ENCODE measurements around the gene ENTREP3.
"Not testable (repeated sequence)": the region's sequence is repeated elsewhere in the genome, so short reads cannot be mapped to it uniquely, and the experiment has no call there.

ENTREP3 gene

DNA sequence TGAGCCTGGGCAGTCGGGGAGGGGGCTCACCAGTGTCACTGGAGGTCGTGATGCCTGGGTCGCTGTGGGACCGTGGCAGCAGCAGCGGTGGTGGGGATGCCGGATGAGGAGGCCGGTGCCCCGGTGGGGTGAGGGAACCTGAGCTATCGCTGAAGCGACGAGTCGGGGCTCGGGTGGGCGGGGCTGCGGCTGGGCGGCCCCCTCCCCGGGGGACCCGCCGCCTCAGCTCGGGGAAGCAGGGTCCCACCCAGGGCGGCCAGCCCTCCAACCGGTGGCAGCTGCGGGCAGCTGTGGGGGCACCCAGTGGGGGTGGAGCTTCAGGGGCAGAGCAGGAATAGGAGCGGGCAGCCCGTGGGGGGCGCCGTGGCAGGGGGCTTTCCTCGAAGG is 5.0 kb downstream of the ENTREP3 start:
- DNase-seq = no peak

DNA sequence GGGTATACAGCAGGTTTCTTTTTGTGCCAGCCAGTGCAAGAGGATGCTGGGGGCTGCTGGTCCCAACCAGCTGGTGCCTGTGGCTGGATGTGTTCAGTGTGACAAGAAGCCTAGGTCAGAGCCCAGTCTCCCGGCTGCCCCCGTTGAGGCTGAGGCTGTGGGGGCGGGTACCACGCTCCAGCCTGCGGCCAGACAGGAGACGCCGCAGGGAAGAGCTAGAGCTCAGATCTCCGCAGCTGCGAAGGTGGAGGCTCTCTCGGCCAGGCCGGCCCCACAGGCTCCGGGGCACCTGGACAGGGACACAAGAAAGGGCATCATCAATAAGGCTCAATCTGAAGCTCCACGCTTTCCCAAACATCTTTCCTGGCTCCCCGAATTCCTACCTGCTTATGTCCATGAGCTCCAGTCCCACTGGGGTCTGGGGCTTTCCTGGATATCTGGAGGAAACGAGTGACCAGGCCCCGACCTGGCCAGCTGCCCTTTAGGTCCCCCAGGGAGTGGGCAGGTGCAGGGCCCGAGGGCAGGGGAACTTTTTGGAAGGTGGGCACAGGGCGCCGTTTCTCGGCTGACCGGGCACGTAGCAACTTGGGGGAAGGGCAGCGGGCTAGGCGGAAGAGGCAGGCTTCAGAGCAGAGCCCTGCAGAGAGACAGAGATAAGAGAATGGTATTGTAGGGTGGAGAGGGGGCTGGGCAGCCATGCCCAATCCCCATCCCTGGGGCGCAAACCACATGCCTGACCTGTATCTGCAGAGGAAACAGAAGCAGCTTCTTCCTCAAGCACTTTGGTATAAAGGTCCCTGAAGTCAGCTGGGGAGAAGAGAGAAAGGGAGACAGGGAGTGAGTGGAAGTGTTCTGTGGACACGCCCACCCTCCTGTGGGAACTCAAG is 7.4 kb downstream of the ENTREP3 start:
- DNase-seq = no peak

- not testable (repeated sequence) for DNase-seq
Measured at GRCh38 chr1:155246796-155247195, 8.5 kb downstream of the ENTREP3 start.

DNA sequence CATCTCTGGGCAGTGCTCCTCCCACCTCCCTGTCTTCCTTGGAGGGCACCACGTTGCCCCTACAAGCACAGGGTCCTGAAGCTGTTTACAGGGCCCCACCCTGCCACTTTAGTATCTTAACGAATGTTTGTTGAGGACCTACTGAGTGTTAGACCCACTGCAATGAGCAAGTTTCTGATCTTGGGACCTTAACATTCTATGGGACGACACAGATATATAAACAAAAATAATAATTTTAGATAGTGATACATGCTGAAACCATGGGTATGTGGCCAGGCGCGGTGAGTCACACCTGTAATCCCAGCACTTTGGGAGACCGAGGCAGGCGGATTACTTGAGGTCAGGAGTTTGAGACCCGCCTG is 10.1 kb downstream of the ENTREP3 start:
- DNase-seq = no peak

GRCh38 chr1:155244368-155245162 is 10.7 kb downstream of the ENTREP3 start:
- peak; percentile 97 for DNase-seq

DNA sequence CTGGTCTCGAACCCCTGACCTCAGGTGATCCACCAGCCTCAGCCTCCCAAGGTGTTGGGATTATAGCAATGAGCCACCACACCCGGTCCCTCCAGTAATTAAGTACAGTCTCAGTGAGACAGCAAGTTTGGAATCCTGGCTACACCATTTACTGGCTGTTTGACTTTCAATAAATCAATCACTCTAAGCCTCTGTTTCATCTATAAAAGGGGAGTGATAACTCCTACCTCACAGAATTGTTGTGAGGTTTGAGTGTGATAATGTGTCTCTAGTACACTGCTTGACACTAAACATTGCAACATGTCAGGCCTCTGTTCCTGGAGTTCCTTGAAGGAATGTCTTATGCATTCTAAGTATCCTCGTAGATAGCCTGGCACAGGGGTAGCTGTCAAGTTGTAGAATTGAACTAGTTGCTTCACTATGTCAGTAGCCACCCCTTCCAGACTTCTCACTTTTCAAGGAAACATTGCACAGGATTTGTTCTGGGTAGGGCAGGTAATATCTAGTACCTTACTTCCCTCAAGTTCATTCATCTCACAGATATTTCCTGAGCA is 12.4 kb downstream of the ENTREP3 start:
- no peak for DNase-seq

- DNase-seq = no peak
Measured at GRCh38 chr1:155241841-155242264, 13.4 kb downstream of the ENTREP3 start.

- DNase-seq = peak; percentile 75
Measured at GRCh38 chr1:155241069-155241679, 14.1 kb downstream of the ENTREP3 start.

DNA sequence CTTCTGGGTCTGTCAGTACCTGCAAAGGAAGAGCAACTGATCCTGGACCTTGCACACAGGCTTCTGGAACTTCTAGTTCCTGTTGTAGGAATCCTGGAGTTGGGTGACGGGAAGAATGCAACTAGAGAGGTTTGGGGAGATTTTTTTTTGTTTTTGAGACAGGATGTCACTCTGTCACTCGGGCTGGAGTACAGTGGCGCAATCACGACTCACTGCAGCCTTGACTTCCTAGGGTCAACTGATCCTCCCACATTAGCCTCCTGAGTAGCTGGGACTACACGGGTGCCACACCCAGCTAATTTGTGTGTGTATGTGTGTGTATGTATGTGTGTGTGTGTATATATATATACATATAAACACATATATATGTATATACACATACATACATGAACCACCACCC is 18.8 kb downstream of the ENTREP3 start:
- no peak for DNase-seq

DNA sequence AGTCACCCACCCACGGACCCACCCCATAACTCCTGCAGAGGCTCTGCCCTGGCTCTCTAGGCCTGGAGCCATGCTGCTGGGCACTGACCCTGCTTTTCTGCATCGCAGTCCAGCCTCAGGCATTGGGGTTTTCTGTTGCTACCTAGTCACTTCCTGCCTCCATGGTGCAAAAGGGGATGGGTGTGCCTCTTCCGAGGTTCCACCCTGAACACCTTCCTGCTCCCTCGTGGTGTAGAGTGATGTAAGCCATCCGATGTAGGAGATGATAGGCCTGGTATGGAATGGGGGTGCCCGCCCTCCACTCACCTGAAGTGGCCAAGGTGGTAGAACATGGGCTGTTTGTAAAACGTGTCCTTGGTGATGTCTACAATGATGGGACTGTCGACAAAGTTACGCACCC is 19.9 kb downstream of the ENTREP3 start:
- not testable (repeated sequence) for DNase-seq

GRCh38 chr1:155233502-155233901 is 21.8 kb downstream of the ENTREP3 start:
- not testable (repeated sequence) for DNase-seq

DNA sequence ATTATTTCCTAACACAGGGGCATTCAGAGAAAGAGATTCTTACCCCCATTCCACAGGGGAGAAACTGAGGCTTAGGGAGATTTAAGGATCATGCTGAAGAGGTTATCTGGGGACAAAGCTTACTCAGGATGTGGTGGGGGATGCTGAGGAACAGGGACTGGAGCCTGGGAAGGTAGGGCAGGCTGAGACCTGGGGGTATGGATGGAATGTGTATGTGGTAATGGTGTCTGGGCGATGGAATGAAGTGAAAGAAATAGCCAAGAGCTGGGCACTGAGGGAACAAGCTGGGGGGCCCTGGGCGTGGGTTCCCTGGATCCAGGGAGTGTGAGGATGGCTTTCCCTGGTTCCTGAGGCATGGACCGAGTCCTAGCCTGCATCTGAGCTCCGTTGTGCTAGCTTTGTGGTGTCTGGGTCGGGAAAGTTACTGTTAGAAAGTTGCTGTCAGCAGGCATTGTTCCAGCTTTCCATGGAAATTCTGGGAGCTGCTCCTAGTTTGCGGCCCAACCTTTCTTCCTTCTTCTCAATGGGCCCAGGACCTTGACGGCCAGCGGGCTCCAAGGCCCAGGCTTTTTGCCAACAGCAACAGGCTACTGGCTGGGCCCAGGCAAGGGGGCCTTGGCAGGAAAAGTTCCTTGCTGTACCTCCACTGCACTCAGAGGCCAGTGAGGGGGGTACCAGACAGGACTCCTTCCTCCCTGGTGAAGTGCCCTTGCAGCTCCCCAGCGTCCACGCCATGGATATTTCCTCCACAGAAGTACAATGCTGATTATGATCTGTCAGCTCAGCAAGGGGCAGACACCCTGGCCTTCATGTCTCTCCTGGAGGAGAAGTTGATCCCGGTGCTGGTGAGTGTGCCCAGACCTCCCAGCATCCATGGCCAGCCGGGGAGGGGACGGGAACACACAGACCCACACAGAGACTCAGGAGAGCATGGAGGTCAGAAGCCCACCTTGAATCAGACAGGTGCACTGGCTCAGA is 23.0 kb downstream of the ENTREP3 start:
- not testable (repeated sequence) for DNase-seq

- DNase-seq = not testable (repeated sequence)
Measured at GRCh38 chr1:155231302-155231701, 24.0 kb downstream of the ENTREP3 start.

GRCh38 chr1:155228096-155228427 is 27.2 kb downstream of the ENTREP3 start:
- no peak for DNase-seq

- peak; percentile 99 for DNase-seq
Measured at GRCh38 chr1:155227261-155228095, 27.8 kb downstream of the ENTREP3 start.

- peak; percentile 68 for DNase-seq
Measured at GRCh38 chr1:155226910-155227260, 28.4 kb downstream of the ENTREP3 start.

GRCh38 chr1:155226188-155226909 is 28.9 kb downstream of the ENTREP3 start:
- DNase-seq = peak; percentile 84

DNA sequence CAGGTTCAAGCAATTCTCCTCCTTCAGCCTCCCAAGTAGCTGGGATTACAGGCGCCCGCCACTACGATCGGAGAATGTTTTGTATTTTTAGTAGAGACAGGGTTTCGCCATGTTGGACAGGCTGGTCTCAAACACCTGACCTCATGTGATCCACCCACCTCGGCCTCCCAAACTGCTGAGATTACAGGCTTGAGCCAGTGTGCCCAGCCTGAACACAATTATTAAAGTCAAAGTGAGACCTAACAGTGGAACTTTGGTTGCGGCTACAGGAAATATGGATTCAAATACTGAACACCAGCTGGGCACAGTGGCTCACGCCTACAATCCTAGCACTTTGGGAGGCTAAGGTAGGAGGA is 29.9 kb downstream of the ENTREP3 start:
- not testable (repeated sequence) for DNase-seq

GRCh38 chr1:155223047-155223446 is 32.2 kb downstream of the ENTREP3 start:
- no peak for DNase-seq

DNA sequence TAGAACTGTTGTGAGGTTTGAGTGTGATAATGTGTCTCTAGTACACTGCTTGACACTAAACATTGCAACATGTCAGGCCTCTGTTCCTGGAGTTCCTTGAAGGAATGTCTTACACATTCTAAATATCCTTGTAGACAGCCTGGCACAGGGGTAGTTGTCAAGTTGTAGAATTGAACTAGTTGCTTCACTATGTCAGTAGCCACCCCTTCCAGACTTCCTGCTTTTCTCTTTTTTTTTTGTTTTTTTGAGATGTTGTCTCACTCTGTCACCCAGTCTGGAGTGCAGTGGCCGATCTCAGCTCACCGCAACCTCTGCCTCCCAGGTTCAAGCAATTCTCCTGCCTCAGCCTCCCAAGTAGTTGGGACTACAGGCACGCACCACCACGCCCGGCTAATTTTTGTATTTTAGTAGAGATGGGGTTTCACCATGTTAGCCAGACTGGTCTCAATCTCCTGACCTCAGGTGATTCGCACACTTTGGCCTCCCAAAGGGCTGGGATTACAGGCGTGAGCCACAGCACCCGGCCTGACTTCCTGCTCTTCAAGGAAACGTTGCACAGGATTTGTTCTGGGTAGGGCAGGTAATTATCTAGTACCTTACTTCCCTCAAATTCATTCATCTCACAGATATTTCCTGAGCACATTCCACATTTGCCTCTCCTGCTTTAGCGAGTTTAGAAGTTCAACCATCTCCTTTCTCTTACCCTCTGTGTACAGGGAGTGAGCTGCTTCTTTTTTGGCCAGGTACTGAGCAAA is 34.9 kb downstream of the ENTREP3 start:
- not testable (repeated sequence) for DNase-seq

Data from stimulated activated CD8-positive, alpha-beta memory T cell treated with anti-CD3 and anti-CD28 coated beads, Interleukin-4, amount 100 ng/mL, for 48 hours (primary cell).